GM23248 (cell line): ENCODE measurements around the gene AMH. TPM values are rescaled to one million over a fixed set of nuclear protein-coding genes. Genes with fewer than 3 reads are reported as not detected.

Experiments used
- DNase-seq: peaks from one replicate; pipeline ENCODE4 v3.0.0-alpha.2; 2015
- H2AFZ ChIP-seq: fragments of 200-600 bp; sonication (generic); 2 replicates; pipeline ENCODE4 v1.6.1; 2016; ENCODE audit warnings: antibody characterized with exemption
- H3F3A ChIP-seq: fragments of 200-600 bp; sonication (generic); 2 replicates; pipeline ENCODE4 v1.6.1; 2016; ENCODE audit warnings: mild to moderate bottlenecking, antibody characterized with exemption, mixed run types; ENCODE audit not compliant: insufficient read depth
- H3K27ac ChIP-seq: fragments of 200-600 bp; sonication (generic); 2 replicates; pipeline ENCODE4 v1.5.1; 2016; ENCODE audit warnings: mild to moderate bottlenecking
- H3K27me3 ChIP-seq: fragments of 200-600 bp; sonication (generic); replicated peaks from 2 replicates; pipeline ENCODE4 v1.6.1; 2016; ENCODE audit warnings: mild to moderate bottlenecking; ENCODE audit not compliant: insufficient read depth
- H3K36me3 ChIP-seq: fragments of 200-600 bp; sonication (generic); 2 replicates; pipeline ENCODE4 v1.6.1; 2016; ENCODE audit warnings: low read depth, mild to moderate bottlenecking
- H3K4me1 ChIP-seq: fragments of 200-600 bp; sonication (generic); 2 replicates; pipeline ENCODE4 v1.6.1; 2016; ENCODE audit warnings: mild to moderate bottlenecking; ENCODE audit not compliant: insufficient read depth
- H3K4me2 ChIP-seq: fragments of 200-600 bp; sonication (generic); one replicate; pipeline ENCODE4 v1.6.1; 2016; ENCODE audit warnings: mild to moderate bottlenecking; ENCODE audit not compliant: unreplicated experiment
- H3K4me3 ChIP-seq: fragments of 200-600 bp; sonication (generic); 2 replicates; pipeline ENCODE4 v1.5.1; 2016; ENCODE audit warnings: mild to moderate bottlenecking
- H3K79me2 ChIP-seq: fragments of 200-600 bp; sonication (generic); 2 replicates; pipeline ENCODE4 v1.6.1; 2016; ENCODE audit warnings: mild to moderate bottlenecking; ENCODE audit not compliant: insufficient read depth
- H3K9ac ChIP-seq: fragments of 200-600 bp; sonication (generic); 2 replicates; pipeline ENCODE4 v1.6.1; 2016; ENCODE audit warnings: mild to moderate bottlenecking
- H3K9me2 ChIP-seq: fragments of 200-600 bp; sonication (generic); 2 replicates; pipeline ENCODE4 v1.6.1; 2016; ENCODE audit warnings: mixed run types, mild to moderate bottlenecking, moderate library complexity; ENCODE audit not compliant: insufficient read depth
- H3K9me3 ChIP-seq: fragments of 200-600 bp; sonication (generic); one replicate; pipeline ENCODE4 v1.6.1; 2017; ENCODE audit warnings: low read depth
- H4K20me1 ChIP-seq: fragments of 200-600 bp; sonication (generic); 2 replicates; pipeline ENCODE4 v1.6.0; 2016; ENCODE audit not compliant: insufficient read depth
- EZH2 ChIP-seq: fragments of 200-600 bp; sonication (generic); IDR thresholded peaks from 2 replicates; pipeline ENCODE4 v1.6.1; 2018; ENCODE audit warnings: antibody characterized with exemption, mild to moderate bottlenecking; ENCODE audit not compliant: insufficient read depth, poor library complexity, severe bottlenecking
- EZH2phosphoT487 ChIP-seq: fragments of 200-600 bp; sonication (generic); IDR thresholded peaks from 2 replicates; pipeline ENCODE4 v1.6.1; 2018; ENCODE audit warnings: antibody characterized with exemption, moderate library complexity, mild to moderate bottlenecking, low read depth; ENCODE audit not compliant: insufficient read depth
- WGBS, 2 experiments: methylation state at CpG; one replicate each; pipeline ENCODE4 v1.1.6; 2015 to 2017; ENCODE audit warnings: low lambda C conversion rate in 2 of 2, low coverage in 1 of 2; ENCODE audit errors: missing lambda C conversion rate in 2 of 2; 5-methylcytosine and 5-hydroxymethylcytosine counted together
- in situ Hi-C: fragments of 300-500 bp; cut with MboI; formaldehyde crosslinking; loops from 2 replicates; pipeline ENCODE4 v1.15.0; 2020
- polyA plus RNA-seq: library from polyadenylated mRNA; unstranded; fragments of >200 nt; fragmentation: Nextera tagmentation; extraction: Ambion mirVana; gene quantifications from 2 replicates; pipeline ENCODE4 v1.2.1, GENCODE V29; 2016
- total RNA-seq: library from RNA; depleted of rRNA; stranded (reverse); fragments of >200 nt; shearing (Covaris generic); gene quantifications from 2 replicates; pipeline ENCODE4 v1.2.3, GENCODE V29; 2014

The AMH gene
- total and polyA plus RNA-seq, 2 experiments from 2014 or later: not detected

DNA sequence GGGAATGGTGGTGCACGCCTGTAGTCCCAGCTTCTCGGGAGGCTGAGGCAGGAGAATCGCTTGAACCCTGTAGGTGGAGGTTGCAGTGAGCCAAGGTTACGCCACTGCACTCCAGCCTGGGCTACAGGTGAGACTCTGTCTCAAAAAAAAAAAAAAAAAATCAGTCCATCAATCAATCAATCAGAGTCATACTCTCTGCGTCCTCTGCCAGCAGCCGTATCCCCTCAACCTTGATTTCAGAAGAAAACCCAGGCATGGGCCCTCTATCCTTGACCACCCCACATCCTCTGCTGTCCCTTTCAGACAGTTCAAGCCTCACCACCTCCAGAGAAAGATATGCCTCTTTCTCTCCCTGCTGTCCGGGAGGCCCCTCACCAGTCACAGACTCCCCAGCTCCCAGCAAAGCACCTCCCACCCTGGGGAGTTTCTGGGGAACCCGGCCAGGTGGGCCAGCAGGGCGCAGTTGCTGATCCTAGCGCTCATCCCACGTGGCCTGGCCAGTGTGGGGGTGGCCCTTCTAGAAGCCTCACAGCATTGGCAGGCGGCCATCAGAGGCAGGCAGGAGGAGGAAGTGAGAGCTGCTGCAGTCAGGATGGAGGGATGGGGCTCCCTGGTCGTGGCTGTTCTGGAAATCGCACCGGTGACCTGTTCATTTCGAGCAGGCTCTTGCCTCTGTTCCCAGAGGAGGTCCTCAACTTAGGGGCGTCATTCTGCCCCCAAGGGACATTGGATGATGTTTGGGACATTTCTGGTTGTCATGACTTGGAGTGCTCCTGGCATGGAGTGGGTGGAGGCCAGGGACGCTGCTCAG lies 17.3 kb downstream of the AMH start:
- 33 to 35% methylated on average over 18 of the region's 18 CpGs for WGBS, 2 experiments
- peaks cover 12% of the 10 kb centered on the region; the same call in 1 of the 2 replicates for H3K4me1 ChIP-seq
- H3K4me3 ChIP-seq: peak overlapping the region; percentile 6; the same call in 1 of the 2 replicates
- peak overlapping the region; percentile 20; the same call in 1 of the 2 replicates for H3K9ac ChIP-seq
- H4K20me1 ChIP-seq: no peaks in the 10 kb centered on the region
- no peaks in the 10 kb centered on the region for H3F3A ChIP-seq
- H3K36me3 ChIP-seq: no peaks in the 10 kb centered on the region
- no peaks in the 10 kb centered on the region for H3K9me3 ChIP-seq
- H2AFZ ChIP-seq: peak overlapping the region; percentile 80
- H3K4me2 ChIP-seq: peak overlapping the region; percentile 24
- H3K27me3 ChIP-seq: no peaks in the 10 kb centered on the region
- peaks cover 35% of the 10 kb centered on the region for H3K79me2 ChIP-seq
- in situ Hi-C loops: no loop called here
- H3K9me2 ChIP-seq: no peaks in the 10 kb centered on the region
- TF ChIP-seq EZH2phosphoT487 (no peak), EZH2 (no peak)
- H3K27ac ChIP-seq: 0 out of 2 replicates have a peak overlapping the region, but pooled peaks have one; percentile 1
- DNase-seq: peak; percentile 95

DNA sequence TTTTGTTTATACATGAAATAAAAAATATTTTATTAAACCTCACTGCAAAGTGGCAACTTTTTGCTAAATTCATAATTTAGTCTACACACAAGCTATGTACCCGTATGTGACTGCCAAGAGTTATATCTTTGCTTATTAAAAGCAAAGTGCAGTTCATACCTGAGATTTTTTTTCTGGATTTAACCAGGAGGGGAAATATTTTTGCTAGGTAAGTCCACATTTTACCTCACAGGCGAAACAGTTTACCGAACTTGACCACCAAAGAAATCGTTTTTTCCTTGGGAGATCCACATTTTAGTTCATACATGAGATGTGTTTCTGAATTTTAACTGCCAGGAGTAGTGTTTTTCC lies 19.3 kb downstream of the AMH start:
- H3K27me3 ChIP-seq: no peaks in the 10 kb centered on the region
- H3K9me2 ChIP-seq: no peaks in the 10 kb centered on the region
- H2AFZ ChIP-seq: peak overlapping the region; percentile 83
- peak overlapping the region; percentile 68 for H3K4me2 ChIP-seq
- H3K36me3 ChIP-seq: no peaks in the 10 kb centered on the region; the same call in 1 of the 2 replicates
- H3F3A ChIP-seq: no peaks in the 10 kb centered on the region
- in situ Hi-C loops: no loop called here
- H4K20me1 ChIP-seq: peaks cover 6% of the 10 kb centered on the region; the same call in 1 of the 2 replicates
- H3K4me3 ChIP-seq: peak overlapping the region; percentile 76
- peaks cover 19% of the 10 kb centered on the region for H3K4me1 ChIP-seq
- no peaks in the 10 kb centered on the region for H3K9me3 ChIP-seq
- TF ChIP-seq EZH2: no peak
- no peak for TF ChIP-seq EZH2phosphoT487
- H3K79me2 ChIP-seq: peaks cover 56% of the 10 kb centered on the region
- no peak overlapping the region for H3K27ac ChIP-seq
- no peak for DNase-seq
- H3K9ac ChIP-seq: peak overlapping the region; percentile 68
- 32 to 35% methylated on average over 4 of the region's 4 CpGs for WGBS, 2 experiments

DNA sequence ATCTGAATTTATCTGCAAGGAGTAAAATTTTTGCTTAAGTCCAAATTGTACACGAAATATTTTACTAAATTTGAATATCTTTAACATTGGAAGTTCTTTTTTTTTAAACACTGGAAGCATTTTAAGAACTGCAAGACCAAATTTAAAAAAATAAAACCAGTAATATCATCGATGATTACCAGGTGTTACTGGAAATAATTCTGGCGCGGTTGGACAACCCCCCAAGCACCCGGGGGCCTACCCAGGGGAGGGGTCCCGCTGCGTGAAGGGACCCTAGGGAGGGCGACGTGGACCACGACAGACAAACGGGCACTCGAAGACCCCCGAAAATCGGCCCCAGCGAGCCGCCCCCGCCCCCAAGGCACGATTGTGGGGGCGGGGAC lies 19.7 kb downstream of the AMH start:
- Histone ChIP-seq H3K27ac (peak overlapping the region; percentile 23; the same call in 1 of the 2 replicates), H3K9ac (peak overlapping the region; percentile 68), H4K20me1 (peaks cover 8% of the 10 kb centered on the region), H3K4me3 (peak overlapping the region; percentile 76), H3K27me3 (no peaks in the 10 kb centered on the region), H3K9me2 (no peaks in the 10 kb centered on the region), H3K4me2 (peak overlapping the region; percentile 68), H3K4me1 (peaks cover 21% of the 10 kb centered on the region), H2AFZ (peak overlapping the region; percentile 83), H3K79me2 (peaks cover 60% of the 10 kb centered on the region), H3F3A (no peaks in the 10 kb centered on the region; the same call in 1 of the 2 replicates), H3K36me3 (no peaks in the 10 kb centered on the region; the same call in 1 of the 2 replicates), H3K9me3 (no peaks in the 10 kb centered on the region)
- in situ Hi-C loops: no loop called here
- TF ChIP-seq EZH2phosphoT487 (no peak), EZH2 (no peak)
- WGBS, 2 experiments: 0 to 2% methylated on average over 17 to 19 of the region's 19 CpGs
- DNase-seq: no peak

DNA sequence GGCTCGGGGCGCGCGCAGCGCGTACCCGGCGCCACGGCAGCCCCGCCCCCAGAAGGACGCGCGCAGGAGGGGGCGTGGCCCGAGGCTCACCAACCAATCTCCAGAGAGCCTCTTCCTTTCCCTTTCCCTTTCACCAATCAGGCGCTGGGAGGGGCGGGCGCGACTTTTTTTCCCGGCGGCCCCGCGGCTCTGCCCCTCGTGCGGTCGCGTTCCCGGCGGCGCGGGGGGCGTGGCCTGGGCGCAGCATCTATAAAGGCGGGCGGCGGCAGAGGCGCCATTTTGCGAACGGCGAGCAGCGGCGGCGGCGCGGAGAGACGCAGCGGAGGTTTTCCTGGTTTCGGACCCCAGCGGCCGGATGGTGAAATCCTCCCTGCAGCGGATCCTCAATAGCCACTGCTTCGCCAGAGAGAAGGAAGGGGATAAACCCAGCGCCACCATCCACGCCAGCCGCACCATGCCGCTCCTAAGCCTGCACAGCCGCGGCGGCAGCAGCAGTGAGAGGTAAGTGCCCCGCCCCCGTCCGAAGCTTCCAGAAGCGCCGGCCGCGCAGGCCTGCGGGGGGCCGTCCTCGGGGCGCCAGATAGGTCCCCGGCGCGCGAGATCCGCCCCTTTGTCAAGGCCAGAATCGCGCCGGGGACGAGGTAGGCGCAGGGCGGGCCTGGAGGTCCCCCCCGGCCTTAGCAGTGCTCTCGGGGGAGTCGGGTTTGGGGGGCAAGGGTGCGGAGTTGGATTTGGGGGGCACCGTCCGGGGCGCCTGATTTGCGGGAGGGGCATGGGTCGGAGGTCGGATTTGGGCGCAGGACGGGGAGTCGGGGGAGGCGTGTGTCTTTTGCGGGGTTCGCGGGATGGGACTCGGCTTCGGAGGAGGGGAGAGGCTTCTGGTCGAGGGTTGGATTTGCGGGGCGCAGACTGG lies 20.4 kb downstream of the AMH start:
- peak overlapping the region; percentile 83 for H2AFZ ChIP-seq
- H3K9me2 ChIP-seq: no peaks in the 10 kb centered on the region
- peaks cover 66% of the 10 kb centered on the region for H3K79me2 ChIP-seq
- H3F3A ChIP-seq: peaks cover 6% of the 10 kb centered on the region
- H4K20me1 ChIP-seq: peaks cover 14% of the 10 kb centered on the region
- peak; percentile 96 for DNase-seq
- H3K4me2 ChIP-seq: peak overlapping the region; percentile 67
- peak overlapping the region; percentile 95 for H3K27ac ChIP-seq
- no peaks in the 10 kb centered on the region for H3K27me3 ChIP-seq
- no peaks in the 10 kb centered on the region for H3K9me3 ChIP-seq
- in situ Hi-C loops: no loop called here
- H3K36me3 ChIP-seq: no peaks in the 10 kb centered on the region; the same call in 1 of the 2 replicates
- peak overlapping the region; percentile 92 for H3K4me3 ChIP-seq
- 1% methylated on average over 68 to 89 of the region's 103 CpGs for WGBS, 2 experiments
- H3K9ac ChIP-seq: peak overlapping the region; percentile 99
- TF ChIP-seq EZH2 (no peak), EZH2phosphoT487 (no peak)
- H3K4me1 ChIP-seq: peaks cover 24% of the 10 kb centered on the region
